H1 (cell line): ENCODE results near the gene OR6V1. TPM values are rescaled to one million over a fixed set of nuclear protein-coding genes. Genes with fewer than 3 reads are reported as not detected.

Experiments
- ASH2L ChIP-seq: fragments of 200-600, 300-600 bp; sonication (generic); IDR thresholded peaks from one replicate; pipeline ENCODE4 v1.7.1; 2017; ENCODE audit warnings: low read length
- EP300 ChIP-seq, 2 experiments: IDR thresholded peaks; 1 replicate in 1 of 2; 2 replicates in 1 of 2; pipeline ENCODE4 v1.6.1; 2011 to 2012; ENCODE audit warnings: low read depth in 2 of 2, low read length in 2 of 2, mild to moderate bottlenecking in 2 of 2, borderline replicate concordance in 1 of 2, inconsistent platforms in 1 of 2, moderate library complexity in 1 of 2
- PHF8 ChIP-seq: fragments of 200-600 bp; sonication (generic); conservative IDR thresholded peaks from 2 replicates; pipeline ENCODE4 v1.7.1; 2012; ENCODE audit warnings: low read depth, mild to moderate bottlenecking, inconsistent platforms, low read length, moderate library complexity
- polyA plus RNA-seq, 7 experiments: library from polyadenylated mRNA; depleted of rRNA in 3 of 7; stranded (reverse) in 5 of 7; unstranded in 2 of 7; fragments of >200 nt in 5 of 7; fragments of 200-250 nt in 2 of 7; gene quantifications; 1 replicate in 5 of 7; 2 replicates in 1 of 7; 4 replicates in 1 of 7; pipeline versions ENCODE4 v1.2.1 to v1.2.3, GENCODE V29; 2011 to 2013; ENCODE audit warnings: missing spikeins in 2 of 7, mixed read lengths in 2 of 7
- total RNA-seq: library from RNA; stranded (reverse); fragmentation: NEBNext Ultra II Directional; extraction: Animal tissue kit (Norgen Biotek cat#: 25700); gene quantifications from 2 replicates; pipeline ENCODE4 v1.2.1, GENCODE V29; 2021
- TF ChIP-seq, protein P1 (sequence below): IDR thresholded peaks from 2 replicates; pipeline ENCODE4 v1.6.1; 2012; ENCODE audit warnings: low read length, inconsistent platforms

The OR6V1 gene
- total and polyA plus RNA-seq, 2 of the 8 experiments (the other 6 are each of a cell fraction or from before 2014, with no cell fraction given), result not detected

DNA sequence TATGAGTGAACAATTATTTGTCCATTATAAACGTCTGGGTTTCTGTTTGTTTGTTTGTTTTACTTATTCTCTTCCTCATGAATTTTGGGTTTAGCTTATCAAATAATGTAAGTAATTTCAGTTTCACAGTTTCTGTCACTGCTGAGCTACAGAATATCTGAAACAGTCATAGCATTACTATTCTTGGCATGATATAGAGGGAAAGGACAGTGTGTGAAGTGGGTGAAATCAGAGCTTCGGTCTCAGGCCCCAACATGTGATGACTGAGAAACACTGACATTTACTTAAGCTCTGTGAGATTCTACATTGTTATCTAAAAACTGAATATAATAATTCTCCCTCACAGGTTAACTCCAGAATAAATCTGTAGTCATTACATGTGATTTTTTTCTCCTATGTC, 8.8 kb upstream of the OR6V1 start (continued):
- TF ChIP-seq ASH2L (no peak), EP300 (IDR thresholded peaks at IDR 0.05; ENCODE audit: borderline replicate concordance in 1 of 2, low read depth in 2 of 2, low read length in 2 of 2) (no peak), PHF8 (no peak)
- TF ChIP-seq, protein P1, sequence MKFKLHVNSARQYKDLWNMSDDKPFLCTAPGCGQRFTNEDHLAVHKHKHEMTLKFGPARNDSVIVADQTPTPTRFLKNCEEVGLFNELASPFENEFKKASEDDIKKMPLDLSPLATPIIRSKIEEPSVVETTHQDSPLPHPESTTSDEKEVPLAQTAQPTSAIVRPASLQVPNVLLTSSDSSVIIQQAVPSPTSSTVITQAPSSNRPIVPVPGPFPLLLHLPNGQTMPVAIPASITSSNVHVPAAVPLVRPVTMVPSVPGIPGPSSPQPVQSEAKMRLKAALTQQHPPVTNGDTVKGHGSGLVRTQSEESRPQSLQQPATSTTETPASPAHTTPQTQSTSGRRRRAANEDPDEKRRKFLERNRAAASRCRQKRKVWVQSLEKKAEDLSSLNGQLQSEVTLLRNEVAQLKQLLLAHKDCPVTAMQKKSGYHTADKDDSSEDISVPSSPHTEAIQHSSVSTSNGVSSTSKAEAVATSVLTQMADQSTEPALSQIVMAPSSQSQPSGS, result no peak
